GM12878 (cell line): Measurements from ENCODE around the gene GP9. TPM values are rescaled to one million over a fixed set of nuclear protein-coding genes. Genes with fewer than 3 reads are reported as not detected.

Experiments
- ATAC-seq: fragments of 200-7000 bp; cut with Tn5 transposase; 3 replicates; pipeline ENCODE4 v1.9.1; 2020; ENCODE audit warnings: mild to moderate bottlenecking, moderate library complexity
- BruUV-seq: library from RNA; stranded (reverse); fragments of 400-500 nt; replicated peaks from 2 replicates; lab custom pipeline; 2021; lab: Mats Ljungman, UMichigan
- CTCF ChIA-PET: fragments of 300-600 bp; sonication (Branson Sonifier 250); formaldehyde crosslinking; extraction: SDS; loops from one replicate; lab custom pipeline; 2021; ENCODE audit warnings: inconsistent platforms; lab: Yijun Ruan, JAX
- POLR2A ChIA-PET: fragments of 350-600 bp; formaldehyde crosslinking; extraction: SDS; loops from one replicate; lab custom pipeline; 2021; ENCODE audit warnings: inconsistent platforms; lab: Charles Lee
- RAD21 ChIA-PET: fragments of 300-600 bp; sonication (Branson Sonifier 250); formaldehyde crosslinking; loops from one replicate; lab custom pipeline; 2023; ENCODE audit warnings: antibody characterized with exemption; ENCODE audit not compliant: unreplicated experiment; lab: Charles Lee
- SMC1A ChIA-PET: fragments of 300-600 bp; sonication (Branson Sonifier 250); formaldehyde crosslinking; loops from one replicate; lab custom pipeline; 2023; ENCODE audit not compliant: unreplicated experiment, uncharacterized antibody; lab: Charles Lee
- DNase-seq: peaks from one replicate; pipeline ENCODE4 v3.0.0-alpha.2; 2011; ENCODE audit warnings: low read depth, low spot score
- FAIRE-seq: peaks from 3 replicates; lab custom pipeline; 2011; peaks lifted over from hg19 to GRCh38; lab: Jason Lieb, UNC
- H2AFZ ChIP-seq: 2 replicates; pipeline ENCODE4 v1.6.0; 2011; ENCODE audit warnings: low read depth, low read length, control low read depth; ENCODE audit not compliant: control insufficient read depth
- H3K27ac ChIP-seq: 2 replicates; pipeline ENCODE4 v1.5.1; 2011; ENCODE audit warnings: control low read depth; ENCODE audit not compliant: control insufficient read depth, insufficient read depth
- H3K27me3 ChIP-seq, 2 experiments: replicated peaks in 1 of 2; 2 replicates each; pipeline versions ENCODE4 v1.6.0 to v1.6.1; 2011; ENCODE audit warnings: low read length in 1 of 2; ENCODE audit not compliant: control insufficient read depth in 2 of 2, insufficient read depth in 2 of 2
- H3K36me3 ChIP-seq, 2 experiments: 2 replicates each; pipeline ENCODE4 v1.5.1; 2011; ENCODE audit warnings: low read length in 1 of 2; ENCODE audit not compliant: control insufficient read depth in 2 of 2, insufficient read depth in 2 of 2
- H3K4me1 ChIP-seq: 2 replicates; pipeline ENCODE4 v1.6.1; 2011; ENCODE audit warnings: mild to moderate bottlenecking, low read length, moderate library complexity, mixed read lengths; ENCODE audit not compliant: control insufficient read depth, insufficient read depth
- H3K4me2 ChIP-seq: 2 replicates; pipeline ENCODE4 v1.6.0; 2011; ENCODE audit warnings: control low read depth; ENCODE audit not compliant: control insufficient read depth, insufficient read depth
- H3K4me3 ChIP-seq: fragments of 200-600 bp; sonication (generic); 2 replicates; pipeline ENCODE4 v1.5.1; 2016
- H3K79me2 ChIP-seq: 2 replicates; pipeline ENCODE4 v1.6.0; 2011; ENCODE audit warnings: low read length; ENCODE audit not compliant: control insufficient read depth, insufficient read depth
- H3K9ac ChIP-seq: 2 replicates; pipeline ENCODE4 v1.8.0; 2011; ENCODE audit warnings: low read length, control low read depth, mixed read lengths; ENCODE audit not compliant: control insufficient read depth, insufficient read depth
- H3K9me3 ChIP-seq: replicated peaks from 3 replicates; pipeline ENCODE4 v1.5.1; 2011; ENCODE audit warnings: mild to moderate bottlenecking, low read length; ENCODE audit not compliant: control insufficient read depth, insufficient read depth
- H4K20me1 ChIP-seq: 2 replicates; pipeline ENCODE4 v1.6.0; 2011; ENCODE audit not compliant: control insufficient read depth, insufficient read depth
- BCL11A ChIP-seq: IDR thresholded peaks from 2 replicates; pipeline ENCODE4 v1.6.1; 2011; ENCODE audit warnings: low read depth, low read length
- FOXM1 ChIP-seq: IDR thresholded peaks from 2 replicates; pipeline ENCODE4 v1.6.1; 2012; ENCODE audit warnings: low read depth, mild to moderate bottlenecking, inconsistent platforms, low read length, moderate library complexity
- HDGF ChIP-seq: fragments of 450-650 bp; IDR thresholded peaks from 2 replicates; pipeline ENCODE4 v1.6.1; 2016; ENCODE audit warnings: antibody characterized with exemption
- KDM1A ChIP-seq: fragments of 200-600 bp; sonication (generic); IDR thresholded peaks from 2 replicates; pipeline ENCODE4 v1.6.1; 2016; ENCODE audit warnings: borderline replicate concordance
- LARP7 ChIP-seq: fragments of 450-650 bp; IDR thresholded peaks from 2 replicates; pipeline ENCODE4 v1.6.1; 2017; ENCODE audit warnings: mild to moderate bottlenecking
- MXI1 ChIP-seq: fragments of 150-350 bp; IDR thresholded peaks from 2 replicates; pipeline ENCODE4 v1.6.1; 2011; ENCODE audit warnings: low read depth, mild to moderate bottlenecking, inconsistent platforms, low read length, improper control_type of control experiment
- RAD21 ChIP-seq: IDR thresholded peaks from 2 replicates; pipeline ENCODE4 v1.6.1; 2011; ENCODE audit warnings: mild to moderate bottlenecking, low read depth, low read length, moderate library complexity; ENCODE audit not compliant: insufficient read depth
- SRF ChIP-seq, 2 experiments: IDR thresholded peaks; 2 replicates each; pipeline ENCODE4 v1.6.1; 2011; ENCODE audit warnings: low read depth in 2 of 2, low read length in 2 of 2, mild to moderate bottlenecking in 1 of 2, moderate library complexity in 1 of 2
- TCF12 ChIP-seq: IDR thresholded peaks from 2 replicates; pipeline ENCODE4 v1.6.1; 2011; ENCODE audit warnings: low read depth, mild to moderate bottlenecking, low read length
- USF1 ChIP-seq: IDR thresholded peaks from 2 replicates; pipeline ENCODE4 v1.6.1; 2011; ENCODE audit warnings: borderline replicate concordance, low read depth, mild to moderate bottlenecking, moderate library complexity, mixed read lengths, low read length; ENCODE audit not compliant: insufficient read depth; ENCODE audit errors: extremely low read length
- ZBTB4 ChIP-seq: fragments of 450-650 bp; formaldehyde crosslinking; IDR thresholded peaks from 2 replicates; pipeline ENCODE4 v1.4.0; 2022; ENCODE audit warnings: mild to moderate bottlenecking, moderate library complexity
- ZNF592 ChIP-seq: fragments of 450-650 bp; IDR thresholded peaks from 2 replicates; pipeline ENCODE4 v1.6.1; 2017; ENCODE audit warnings: mild to moderate bottlenecking, moderate library complexity
- WGBS: methylation state at CpG from one replicate; pipeline ENCODE4 v1.1.6; 2016; ENCODE audit warnings: low lambda C conversion rate; ENCODE audit not compliant: insufficient replicate concordance, insufficient coverage; ENCODE audit errors: missing lambda C conversion rate; 5-methylcytosine and 5-hydroxymethylcytosine counted together
- in situ Hi-C: fragments of 300-500 bp; cut with MboI; formaldehyde crosslinking; loops from 9 replicates; pipeline ENCODE4 v1.14.3; 2018; ENCODE audit warnings: mixed read lengths
- intact Hi-C: fragments of 100-400 bp; cut with micrococcal nuclease; formaldehyde crosslinking; loops from one replicate; pipeline ENCODE4 v1.14.2; 2022; ENCODE audit not compliant: unreplicated experiment
- polyA plus RNA-seq, 11 experiments: library from polyadenylated mRNA; depleted of rRNA in 4 of 11; unstranded in 6 of 11; stranded (reverse) in 5 of 11; fragments of >200 nt; fragmentation: Nextera tagmentation in 4 of 11; fragmentation: Illumina TruSeq in 1 of 11; extraction: Ambion mirVana in 4 of 11; extraction: Trizol in 1 of 11; gene quantifications; 1 replicate in 1 of 11; 2 replicates in 10 of 11; pipeline versions ENCODE4 v1.2.1 to v1.2.3, GENCODE V29; 2011 to 2016; ENCODE audit warnings: inconsistent platforms in 2 of 11, missing spikeins in 2 of 11, low read depth in 1 of 11
- total RNA-seq, 4 experiments: library from RNA; depleted of rRNA in 3 of 4; stranded (reverse); fragments of >200 nt in 3 of 4; fragmentation: Illumina TruSeq in 1 of 4; extraction: Trizol in 1 of 4; gene quantifications; 2 replicates each; pipeline versions ENCODE4 v1.2.1 to v1.2.3, GENCODE V29; 2013 to 2021

Gene GP9
- total and polyA plus RNA-seq, 10 of the 15 experiments (the other 5 are each of a cell fraction or from before 2014, with no cell fraction given) = 0.15 TPM; not detected in 9

- TF ChIP-seq SRF (IDR thresholded peaks at IDR 0.05; ENCODE audit: low read depth in 2 of 2, low read length in 2 of 2) = no peak
- no peak for TF ChIP-seq HDGF
- no peak for TF ChIP-seq TCF12
- TF ChIP-seq KDM1A = no peak
- no peak for TF ChIP-seq FOXM1
- no peak for TF ChIP-seq RAD21
Observed at GRCh38 chr3:129050556-129051295, 9.9 kb upstream of the GP9 start (continued).

GRCh38 chr3:129051871-129052340 lies 8.7 kb upstream of the GP9 start:
- DNase-seq = no peak
- ChIA-PET SMC1A (interaction anchor here (0.7 to 7.9 kb wide), 11 partner anchors 22 to 226 kb away, joined by 3 to 118 read pairs (median 7); partner anchors contain the start of genes COPG1 and RAB43), CTCF (interaction anchor here (0.7 to 6.7 kb wide), 19 partner anchors 17 to 371 kb away, joined by 3 to 220 read pairs (median 8); partner anchors contain the start of genes COPG1 and RAB43), POLR2A (interaction anchor here (0.6 to 1.9 kb wide), 3 partner anchors 197 to 199 kb away, joined by 4 to 8 read pairs (median 5); partner anchors contain the start of gene COPG1), RAD21 (interaction anchor here (0.7 to 7.3 kb wide), 7 partner anchors 35 to 1334 kb away, joined by 3 to 88 read pairs (median 11); partner anchors contain the start of gene COPG1)
- FAIRE-seq = no peak
- Histone ChIP-seq H3K27me3 (no peaks in the 10 kb centered on the region; a peak in 1 of 4 replicates), H2AFZ (no peak overlapping the region), H3K4me3 (no peak overlapping the region), H3K9me3 (no peaks in the 10 kb centered on the region; the same call in 2 of the 3 replicates), H3K79me2 (no peaks in the 10 kb centered on the region), H3K9ac (no peak overlapping the region), H3K36me3 (no peaks in the 10 kb centered on the region), H4K20me1 (no peaks in the 10 kb centered on the region), H3K4me1 (no peaks in the 10 kb centered on the region), H3K27ac (no peak overlapping the region), H3K4me2 (no peak overlapping the region)
- intact Hi-C loops (loop anchor here (2.0 kb wide), 1 partner anchor 69 kb away; the partner anchor contains the start of gene RAB43), in situ Hi-C loops (no loop called here)
- BruUV-seq = no TSS peak
- peak; percentile 34; the same call in 2 of the 3 replicates for ATAC-seq
- 49% methylated on average over 5 of the region's 5 CpGs for WGBS
- TF ChIP-seq ZNF592 (no peak), ZBTB4 (no peak), BCL11A (no peak), LARP7 (no peak), USF1 (no peak), MXI1 (no peak)
